HL-60/S4 treated with retinoic acid at 250 ng/mL for 4 days and 3 days (cell line): ENCODE data around the gene ACTR6.
"Not testable (repeated sequence)": the region's sequence is repeated elsewhere in the genome, so short reads cannot be mapped to it uniquely, and the experiment has no call there.

Source experiments
- in situ Hi-C: fragments of 300-500 bp; cut with MboI; formaldehyde crosslinking; loops from 2 replicates; pipeline ENCODE4 v1.7.0; 2022; ENCODE audit warnings: low sequenced_read_pairs

Gene ACTR6

DNA sequence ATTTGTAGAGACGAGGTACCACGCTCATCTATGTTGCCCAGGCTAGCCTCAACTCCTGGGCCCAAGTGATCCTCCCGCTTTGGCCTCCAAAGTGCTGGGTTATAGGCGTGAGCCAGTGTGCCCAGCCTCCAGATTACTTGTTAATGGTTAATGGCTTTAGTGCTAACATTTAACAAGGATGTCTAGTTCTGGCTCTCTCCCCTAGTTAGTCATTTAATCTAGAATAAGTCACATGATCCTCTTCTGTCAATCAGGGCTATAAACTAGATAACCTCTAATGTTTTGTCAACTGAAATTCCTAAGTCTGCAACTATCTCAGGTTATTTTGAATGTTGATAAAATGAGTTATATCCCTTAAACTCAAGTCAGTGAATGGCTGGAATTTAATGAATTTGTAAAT is 15.7 kb downstream of the ACTR6 start:
- in situ Hi-C loops = no loop called here

DNA sequence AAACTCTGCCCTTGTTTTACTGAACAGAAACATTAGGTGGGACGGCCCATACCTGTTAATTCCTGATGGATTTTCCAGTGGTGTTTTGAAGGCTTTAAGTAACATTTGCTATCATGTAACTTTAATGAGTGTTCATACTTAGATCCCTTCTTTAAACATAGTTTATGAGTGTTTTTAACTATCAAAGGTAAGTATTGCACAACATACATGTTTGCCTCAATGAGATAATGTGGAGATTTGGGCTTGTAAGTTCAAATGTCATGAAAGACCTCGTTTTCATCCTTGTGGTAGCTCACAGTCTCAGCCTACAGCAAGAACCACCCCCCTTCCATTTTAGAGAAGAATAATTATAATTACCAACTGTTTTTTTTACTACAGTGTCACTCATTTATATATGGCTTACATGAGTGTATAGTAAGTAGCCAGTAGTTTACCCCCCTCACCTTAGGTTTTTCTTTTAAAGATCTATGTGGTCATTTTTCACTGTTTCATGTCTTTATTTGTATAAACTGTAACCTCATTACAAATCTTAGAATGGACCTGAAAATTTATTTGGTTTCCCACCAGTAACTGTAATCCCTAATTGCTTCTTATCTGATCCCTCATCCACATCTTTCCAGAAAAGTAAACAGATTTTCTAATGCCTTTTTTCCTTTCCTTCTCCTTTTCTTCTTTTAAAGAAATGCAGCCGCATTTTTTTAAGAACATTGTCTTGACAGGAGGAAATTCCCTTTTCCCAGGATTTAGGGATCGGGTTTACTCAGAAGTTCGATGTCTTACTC is 18.9 kb downstream of the ACTR6 start:
- in situ Hi-C loops = no loop called here

DNA sequence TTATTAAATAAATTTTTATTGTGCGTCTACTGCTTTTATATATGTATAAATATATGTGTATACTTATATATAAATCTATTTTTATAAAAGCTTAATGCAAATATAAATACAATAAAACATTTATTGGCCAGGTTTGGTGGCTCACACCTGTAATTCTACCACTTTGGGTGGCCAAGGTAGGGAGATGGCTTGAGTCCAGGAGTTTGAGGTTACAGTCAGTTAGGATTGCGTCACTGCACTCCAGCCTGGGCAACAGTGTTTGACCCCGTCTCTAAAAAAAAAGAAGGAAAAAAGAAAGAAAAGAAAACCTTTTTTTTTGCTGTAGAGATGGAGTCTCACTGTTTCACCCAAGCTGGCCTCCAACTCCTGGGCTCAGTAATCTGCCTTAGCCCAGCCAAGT is 20.9 kb downstream of the ACTR6 start:
- in situ Hi-C loops = no loop called here

DNA sequence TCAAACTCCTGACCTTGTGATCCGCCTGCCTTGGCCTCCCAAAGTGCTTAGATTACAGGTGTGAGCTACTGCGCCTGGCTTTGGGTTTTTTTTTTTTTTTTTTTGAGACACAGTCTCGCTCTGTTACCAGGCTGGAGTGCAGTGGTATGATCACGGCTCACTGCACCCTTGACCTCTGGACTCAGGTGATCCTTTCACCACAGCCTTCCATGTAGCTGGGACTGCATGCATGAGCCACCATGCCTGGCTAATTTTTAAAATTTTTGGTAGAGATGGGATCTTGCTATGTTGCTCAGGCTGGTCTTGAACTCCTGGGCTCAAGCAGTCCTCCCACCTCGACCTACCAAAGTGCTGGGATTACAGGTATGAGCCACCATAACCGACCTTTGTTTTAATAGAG is 21.6 kb downstream of the ACTR6 start:
- in situ Hi-C loops = not testable (repeated sequence)

DNA sequence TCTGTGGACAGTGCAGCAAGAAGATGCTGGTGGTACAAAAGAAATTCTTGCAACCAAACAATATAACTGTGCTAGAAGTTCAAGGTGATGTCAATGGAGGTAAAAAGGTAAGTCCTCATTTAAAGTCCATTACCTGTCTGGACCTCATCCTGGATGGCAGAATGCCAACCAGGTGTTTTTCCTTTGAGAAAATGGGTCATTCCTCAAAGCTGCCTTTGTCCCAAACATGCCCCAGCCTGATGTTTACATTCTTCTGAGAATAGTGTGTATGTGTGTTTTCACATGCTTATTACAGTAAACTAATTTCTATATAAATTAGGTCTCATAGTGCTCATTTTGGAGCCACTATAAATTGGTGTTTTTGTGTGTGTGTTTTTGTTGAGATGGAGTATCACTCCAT is 24.9 kb downstream of the ACTR6 start:
- in situ Hi-C loops = loop anchor here (25.0 kb wide), 1 partner anchor 337 kb away; the partner anchor contains the start of gene GAS2L3

DNA sequence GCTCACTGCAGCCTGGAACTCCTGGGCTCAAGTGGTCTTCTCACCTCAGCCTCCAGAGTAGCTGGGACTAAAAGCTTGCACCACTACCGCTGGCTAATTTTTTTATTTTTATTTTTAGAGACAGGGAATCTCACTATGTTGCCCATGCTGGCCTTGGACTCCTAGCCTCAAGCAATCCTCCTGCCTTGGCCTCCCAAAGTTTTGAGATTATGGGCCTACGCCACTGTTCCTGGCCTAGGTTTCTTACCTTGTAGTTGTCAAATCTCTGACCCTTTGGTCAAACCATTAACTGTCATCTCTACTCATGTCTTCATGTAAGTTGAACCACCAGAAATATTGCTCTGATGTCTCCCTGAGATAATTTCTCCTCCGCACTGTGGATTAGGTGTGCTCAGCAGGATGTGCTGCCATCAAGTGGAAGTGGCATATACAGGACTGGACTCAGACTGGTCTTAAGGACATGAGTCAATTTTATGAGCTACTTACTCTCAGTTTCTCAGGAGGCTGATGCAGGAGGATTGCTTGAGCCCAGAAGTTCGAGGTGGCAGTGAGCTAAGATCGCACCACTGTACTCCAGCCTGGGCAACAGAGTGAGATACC is 28.5 kb downstream of the ACTR6 start:
- in situ Hi-C loops = loop anchor here (25.0 kb wide), 1 partner anchor 333 kb away; the partner anchor contains the start of gene GAS2L3

DNA sequence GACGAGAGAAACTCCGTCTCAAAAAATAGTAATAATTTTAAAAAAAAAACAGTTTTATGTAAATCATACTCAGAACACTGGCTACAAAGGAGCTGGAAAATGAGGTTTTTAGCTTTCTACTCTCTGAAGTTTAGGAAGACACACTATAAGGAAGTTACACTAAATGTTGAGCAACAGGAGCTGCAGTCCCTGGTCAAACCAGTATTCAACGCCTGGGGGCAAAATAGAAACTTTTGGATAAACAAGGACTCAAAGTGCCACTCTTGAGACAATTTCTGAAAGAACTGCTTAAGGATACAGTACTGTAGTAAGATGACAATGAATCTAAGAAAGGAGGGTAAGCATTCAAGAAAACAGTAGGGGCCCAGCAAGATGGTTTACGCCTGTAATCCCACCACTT is 29.3 kb downstream of the ACTR6 start:
- in situ Hi-C loops = loop anchor here (25.0 kb wide), 1 partner anchor 332 kb away; the partner anchor contains the start of gene GAS2L3

DNA sequence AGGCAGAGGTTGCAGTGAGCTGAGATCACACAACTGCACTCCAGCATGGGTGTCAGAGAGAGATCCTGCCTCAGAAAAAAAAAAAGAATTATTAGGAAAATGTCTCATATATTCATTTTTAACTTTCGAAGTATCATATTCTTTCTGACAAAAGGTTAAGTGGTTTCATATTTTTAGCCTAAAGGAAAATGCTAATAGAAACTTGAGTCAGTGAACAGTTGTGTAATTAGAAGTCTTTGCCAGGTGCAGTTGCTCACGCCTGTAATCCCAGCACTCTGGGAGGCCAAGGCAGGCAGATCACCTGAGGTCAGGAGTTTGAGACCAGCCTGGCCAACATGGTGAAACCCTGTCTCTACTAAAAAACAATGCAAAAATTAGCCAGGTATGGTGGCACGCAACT is 31.3 kb downstream of the ACTR6 start:
- in situ Hi-C loops = loop anchor here (25.0 kb wide), 1 partner anchor 330 kb away; the partner anchor contains the start of gene GAS2L3

DNA sequence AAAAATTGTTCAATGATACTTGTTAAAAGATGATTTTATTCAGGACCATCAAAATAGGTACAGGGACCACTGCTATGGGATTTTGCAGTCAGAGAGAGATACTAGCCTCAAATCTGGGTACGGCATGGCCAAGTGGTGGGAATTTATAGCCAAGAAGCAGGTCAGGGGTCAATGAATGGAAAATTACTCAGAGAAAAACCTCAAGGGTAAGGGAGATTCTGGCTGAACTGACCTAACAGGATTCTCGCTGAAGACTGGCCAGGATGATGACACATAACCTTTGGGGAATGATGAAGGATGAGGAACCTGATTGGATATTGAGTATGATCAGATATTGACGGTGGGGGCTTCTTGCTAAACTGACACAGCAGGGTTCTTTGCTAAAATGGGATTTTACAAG is 33.6 kb downstream of the ACTR6 start:
- in situ Hi-C loops = loop anchor here (25.0 kb wide), 1 partner anchor 328 kb away; the partner anchor contains the start of gene GAS2L3

DNA sequence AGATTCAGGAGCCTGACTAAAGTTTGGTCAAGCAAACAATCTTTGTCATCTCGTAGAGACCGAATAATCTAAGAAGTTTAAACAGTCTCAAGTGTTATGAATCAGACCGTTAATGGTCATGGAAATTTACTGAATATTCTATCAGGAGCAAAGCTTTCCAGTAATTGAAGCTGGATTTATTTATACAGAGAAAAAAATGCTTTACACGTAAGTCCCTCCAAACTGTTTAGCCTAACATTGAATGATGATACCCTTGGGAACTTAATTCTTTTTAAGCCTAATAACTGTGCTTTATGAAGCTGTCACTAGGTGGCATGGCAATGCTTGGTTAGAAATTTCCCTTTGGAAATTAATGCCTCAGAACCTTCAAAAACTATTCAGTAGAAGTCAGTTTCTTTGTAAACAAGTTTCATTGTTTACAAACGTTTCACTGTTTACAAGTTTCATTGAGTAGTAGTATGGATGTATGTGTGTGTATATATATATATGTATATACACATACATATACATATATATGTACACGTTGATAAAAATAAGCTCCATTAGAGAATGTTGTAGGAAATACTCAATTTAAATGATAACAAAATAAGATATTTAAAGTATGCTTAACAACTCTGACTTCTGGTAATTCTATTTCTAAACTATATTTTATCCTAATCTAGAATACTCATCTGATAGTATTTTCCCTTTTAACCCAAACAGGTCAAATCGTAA is 34.1 kb downstream of the ACTR6 start:
- in situ Hi-C loops = loop anchor here (25.0 kb wide), 1 partner anchor 328 kb away; the partner anchor contains the start of gene GAS2L3

DNA sequence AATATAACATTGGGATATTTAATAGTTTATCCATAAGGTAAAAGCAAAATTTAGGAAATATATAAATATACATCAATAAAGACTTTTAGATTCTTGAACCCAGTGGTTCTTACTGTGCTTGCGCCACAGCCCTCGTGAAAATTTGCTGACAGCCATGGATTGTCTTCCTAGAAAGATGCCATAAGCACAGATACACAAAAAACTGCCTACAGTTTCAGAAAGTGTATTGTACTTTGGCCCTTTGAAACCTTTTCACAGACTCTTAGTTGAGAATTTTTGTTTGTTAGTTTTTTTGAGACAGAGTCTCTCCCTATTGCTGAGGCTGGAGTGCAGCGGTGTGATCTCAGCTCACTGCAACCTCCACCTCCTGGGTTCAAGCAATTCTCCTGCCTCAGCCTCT is 38.2 kb downstream of the ACTR6 start:
- in situ Hi-C loops = loop anchor here (25.0 kb wide), 1 partner anchor 324 kb away; the partner anchor contains the start of gene GAS2L3

DNA sequence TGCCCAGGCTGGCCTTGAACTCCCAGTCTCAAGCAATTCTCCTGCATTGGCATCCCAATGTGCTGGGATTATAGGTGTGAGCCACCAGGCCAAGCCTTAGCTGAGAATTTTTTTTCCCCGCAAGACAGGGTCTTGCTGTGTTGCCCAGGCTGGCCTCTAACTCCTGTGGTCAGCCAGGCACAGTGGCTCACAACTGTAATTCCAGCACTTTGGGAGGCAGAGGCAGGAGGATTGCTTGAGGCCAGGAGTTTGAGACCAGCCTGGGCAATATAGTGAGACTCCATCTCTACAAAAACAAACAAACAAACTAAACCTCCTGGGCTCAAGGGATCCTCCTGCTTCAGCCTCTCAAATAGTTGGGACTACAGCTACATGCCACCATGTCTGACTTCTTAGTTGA is 39.0 kb downstream of the ACTR6 start:
- in situ Hi-C loops = loop anchor here (25.0 kb wide), 1 partner anchor 323 kb away; the partner anchor contains the start of gene GAS2L3

DNA sequence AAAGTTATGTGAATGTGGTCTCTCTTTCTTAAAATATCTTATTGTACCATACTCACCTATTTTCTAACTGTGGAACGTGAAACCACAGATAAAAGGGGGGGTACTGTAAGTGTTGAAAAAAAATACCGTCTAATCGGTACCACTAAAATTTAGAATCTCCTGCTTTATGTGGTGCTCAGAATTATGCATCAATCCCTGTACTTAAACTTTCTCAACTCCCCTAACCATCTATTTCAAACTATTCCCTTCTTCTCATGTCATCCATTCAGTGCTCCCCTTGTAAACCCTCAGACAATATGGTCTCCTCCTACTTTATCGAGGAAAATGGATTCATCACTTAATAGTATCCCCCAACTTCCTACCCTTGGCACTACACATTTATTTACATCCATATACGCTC is 42.5 kb downstream of the ACTR6 start:
- in situ Hi-C loops = loop anchor here (25.0 kb wide), 1 partner anchor 319 kb away; the partner anchor contains the start of gene GAS2L3

DNA sequence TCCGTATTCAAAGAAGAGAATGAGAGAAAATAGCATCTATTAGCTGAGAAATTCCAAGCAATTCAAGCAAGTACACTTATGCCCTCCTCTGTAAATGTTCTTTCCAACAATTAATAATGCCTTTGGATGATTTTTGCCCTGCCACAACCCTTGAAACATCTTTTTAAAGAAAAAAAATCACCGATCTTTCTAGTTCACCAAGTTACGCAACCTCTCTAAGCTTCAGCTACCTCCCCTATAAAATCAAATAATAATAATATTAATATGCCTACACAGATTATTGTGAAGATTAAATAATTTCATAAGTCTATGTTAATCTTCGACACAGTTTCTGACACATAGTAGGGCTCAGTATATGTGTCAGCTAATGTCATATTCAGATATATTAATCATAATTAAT is 47.1 kb downstream of the ACTR6 start:
- in situ Hi-C loops = loop anchor here (25.0 kb wide), 1 partner anchor 315 kb away; the partner anchor contains the start of gene GAS2L3

DNA sequence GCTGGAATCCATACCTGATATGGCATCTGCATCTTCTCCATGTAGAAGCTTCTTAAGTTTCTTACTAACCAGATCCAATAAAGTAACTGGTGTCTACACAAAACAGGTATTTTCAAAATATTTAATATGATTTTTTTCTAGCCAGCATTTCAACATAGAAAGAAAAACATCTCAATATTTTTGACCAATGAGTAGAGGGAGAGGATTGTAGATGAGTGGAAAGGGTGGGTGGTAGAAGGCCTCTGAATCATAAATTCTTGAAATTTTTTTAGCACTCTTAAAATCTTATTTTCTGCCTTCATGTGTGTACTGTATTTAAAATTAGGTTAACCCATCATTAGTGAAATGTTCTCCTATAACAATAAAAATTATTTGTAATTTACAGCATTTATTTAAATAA is 48.3 kb downstream of the ACTR6 start:
- in situ Hi-C loops = loop anchor here (25.0 kb wide), 1 partner anchor 313 kb away; the partner anchor contains the start of gene GAS2L3

DNA sequence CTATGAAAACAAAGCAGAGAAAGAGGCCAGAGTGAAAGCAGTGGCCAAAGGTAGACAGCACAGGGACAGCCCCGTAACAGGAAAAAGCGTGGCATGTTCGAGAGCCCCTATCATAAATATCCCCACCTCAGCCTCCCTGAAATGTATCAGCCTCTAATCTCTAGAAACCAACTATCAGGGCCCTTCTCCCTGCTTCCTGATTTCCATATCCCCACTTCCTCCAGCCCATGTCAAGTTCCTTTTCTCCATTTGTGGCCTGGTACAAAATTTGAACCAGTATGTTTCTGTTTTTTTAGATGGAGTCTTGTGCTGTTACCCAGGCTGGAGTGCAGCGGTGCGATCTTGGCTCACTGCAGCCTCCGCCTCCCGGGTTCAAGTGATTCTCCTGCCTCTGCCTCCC is 49.3 kb downstream of the ACTR6 start:
- in situ Hi-C loops = loop anchor here (25.0 kb wide), 1 partner anchor 312 kb away; the partner anchor contains the start of gene GAS2L3

DNA sequence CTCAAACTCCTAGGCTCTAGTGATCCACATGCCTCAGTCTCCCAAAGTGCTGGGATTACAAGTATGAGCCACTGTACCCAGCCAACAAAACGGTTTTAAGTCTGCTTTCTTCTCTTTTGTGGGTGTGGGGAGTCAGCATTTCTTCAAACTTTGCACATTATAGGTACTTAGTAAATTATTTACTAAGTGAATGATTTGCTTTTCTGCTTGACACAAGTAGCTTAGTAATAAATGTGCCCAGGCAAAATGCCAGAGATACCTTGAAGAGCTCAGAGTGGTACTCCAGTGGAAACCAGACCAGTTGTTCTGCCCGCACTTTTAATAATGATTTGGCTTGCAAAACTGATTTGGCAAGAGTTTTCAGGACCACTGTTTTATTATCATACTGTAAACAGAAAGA is 51.3 kb downstream of the ACTR6 start:
- in situ Hi-C loops = no loop called here

DNA sequence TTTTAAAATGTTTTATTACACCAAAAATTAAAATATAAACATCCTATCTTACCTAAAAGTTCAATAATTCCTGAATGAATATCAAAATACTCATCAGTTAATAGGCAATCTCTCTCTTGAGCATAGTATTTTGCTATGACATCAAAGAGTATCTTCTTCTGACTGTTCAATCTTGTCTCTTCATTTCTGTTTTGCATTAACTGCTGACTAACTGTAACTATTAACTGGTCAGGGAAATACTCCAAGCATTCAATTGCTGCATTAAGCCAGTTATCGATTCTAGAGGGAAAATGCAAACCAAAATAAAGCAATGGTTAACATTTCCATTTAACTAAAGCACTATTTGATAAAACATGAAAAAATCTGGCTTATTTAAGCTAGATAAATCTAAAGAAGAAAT is 52.8 kb downstream of the ACTR6 start:
- in situ Hi-C loops = no loop called here

DNA sequence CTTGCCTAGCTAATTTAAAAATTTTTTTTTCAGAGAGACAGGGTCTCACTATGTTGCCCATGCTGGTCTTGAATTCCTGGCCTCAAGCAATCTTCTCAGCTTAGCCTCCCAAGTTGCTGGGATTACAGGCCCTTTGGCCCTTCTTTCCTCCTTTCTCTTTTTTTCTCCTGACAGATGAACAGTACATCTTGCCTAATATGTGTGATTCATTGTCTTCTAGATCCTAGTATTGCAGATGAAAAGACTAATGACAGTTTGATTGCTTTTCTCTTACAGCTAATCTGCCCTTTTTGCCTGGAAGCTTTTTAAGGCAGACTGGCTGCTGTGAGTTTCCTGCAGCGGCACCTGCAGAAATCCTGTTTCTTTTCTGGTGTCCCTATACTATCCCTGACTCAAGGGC is 54.3 kb downstream of the ACTR6 start:
- in situ Hi-C loops = no loop called here

DNA sequence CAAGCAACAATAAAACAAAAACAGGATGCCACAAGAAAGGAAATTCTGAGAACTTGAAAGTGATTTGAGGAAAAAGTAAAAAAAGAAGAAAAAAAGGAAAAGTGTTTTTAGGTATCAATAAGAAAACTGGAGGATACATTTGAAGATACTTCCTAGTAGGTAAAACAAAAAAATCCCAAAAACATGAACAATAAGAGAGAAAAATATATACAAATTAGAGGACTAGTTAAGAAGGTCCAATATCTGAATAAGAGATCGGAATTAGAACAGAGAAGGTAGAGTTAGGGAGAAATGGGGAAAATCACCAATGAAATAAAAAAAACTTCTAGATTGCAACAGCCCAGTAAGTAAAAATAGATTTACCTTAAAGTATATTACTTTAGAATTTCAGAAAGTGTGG is 57.5 kb downstream of the ACTR6 start:
- in situ Hi-C loops = no loop called here

DNA sequence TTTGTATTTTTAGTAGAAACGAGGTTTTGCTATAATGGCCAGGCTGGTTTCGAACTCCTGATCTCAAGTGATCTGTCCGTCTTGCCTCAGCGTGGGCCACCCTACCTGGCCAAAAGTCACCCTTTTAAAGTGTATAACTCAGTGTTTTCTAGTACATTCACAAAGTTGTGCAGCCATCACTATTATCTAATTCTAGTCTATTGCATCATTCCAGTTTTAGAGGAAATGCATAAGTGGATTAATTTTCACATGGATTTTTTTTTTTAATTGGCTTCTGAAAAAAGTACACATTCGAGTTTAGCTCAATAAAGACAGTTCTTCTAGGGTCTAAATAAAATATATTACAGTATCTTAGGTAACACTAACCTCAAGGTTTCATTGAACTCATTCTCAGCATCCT is 62.5 kb downstream of the ACTR6 start:
- in situ Hi-C loops = no loop called here
